GM19395 (cell line): ENCODE measurements around the gene TRAPPC4.

Source experiments
- ATAC-seq: cut with Tn5 transposase; IDR thresholded peaks from one replicate; pipeline ENCODE4 v1.9.1; 2021; ENCODE audit warnings: mild to moderate bottlenecking, moderate library complexity; ENCODE audit not compliant: unreplicated experiment

TRAPPC4 gene

DNA sequence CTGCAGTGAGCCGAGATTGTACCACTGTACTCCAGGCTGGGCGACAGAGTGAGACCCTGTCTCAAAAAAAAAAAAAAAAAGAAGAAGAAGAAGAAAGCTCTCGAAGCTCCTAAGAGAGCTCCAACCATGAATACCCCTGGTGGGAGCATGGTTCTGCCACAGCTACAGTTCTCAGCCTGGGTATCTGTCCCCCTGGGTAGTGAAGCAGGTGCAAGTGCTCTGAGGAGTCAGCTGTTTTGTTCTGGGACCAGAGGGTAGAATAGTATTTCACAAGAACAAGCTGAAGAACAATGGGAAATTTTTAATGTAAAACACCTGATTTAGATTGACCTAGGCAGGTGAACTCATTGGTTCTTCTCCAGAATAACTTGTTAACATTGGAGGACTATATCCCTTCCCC is 42.7 kb downstream of the TRAPPC4 start:
- ATAC-seq = no peak

DNA sequence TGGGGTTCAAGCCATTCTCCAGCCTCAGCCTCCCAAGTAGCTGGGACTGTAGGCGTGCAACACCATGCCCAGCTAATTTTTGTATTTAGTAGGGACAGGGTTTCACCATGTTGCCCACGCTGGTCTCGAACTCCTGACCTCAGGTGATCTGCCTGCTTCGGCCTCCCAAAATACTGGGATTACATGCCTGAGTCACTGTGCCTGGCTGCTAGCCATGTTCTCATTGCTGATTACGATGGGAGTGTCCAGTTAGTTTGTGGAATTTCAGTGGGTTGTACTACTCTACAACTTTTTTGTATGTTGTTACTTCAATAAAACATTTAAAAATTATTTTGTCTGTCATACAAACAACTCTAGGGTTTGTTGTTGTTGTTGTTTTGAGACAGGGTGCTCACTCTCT is 44.2 kb downstream of the TRAPPC4 start:
- no peak for ATAC-seq

GRCh38 chr11:119065369-119065768 is 46.8 kb downstream of the TRAPPC4 start:
- no peak for ATAC-seq

- ATAC-seq = peak; percentile 86
These were observed 49.0 kb downstream of the TRAPPC4 start, which contains the start of gene VPS11 for GRCh38 chr11:119067371-119068222. TSS of gene VPS11 (plus strand) at chr11:119067818. CDS start at chr11:119067824, 6 bp downstream.
